ENCODE results near the gene XPR1. TPM values are rescaled to one million over a fixed set of nuclear protein-coding genes. Genes with fewer than 3 reads are reported as not detected.

XPR1 gene
- total RNA-seq, 2 experiments from 2014 or later = 17.6 to 21.9 TPM

DNA sequence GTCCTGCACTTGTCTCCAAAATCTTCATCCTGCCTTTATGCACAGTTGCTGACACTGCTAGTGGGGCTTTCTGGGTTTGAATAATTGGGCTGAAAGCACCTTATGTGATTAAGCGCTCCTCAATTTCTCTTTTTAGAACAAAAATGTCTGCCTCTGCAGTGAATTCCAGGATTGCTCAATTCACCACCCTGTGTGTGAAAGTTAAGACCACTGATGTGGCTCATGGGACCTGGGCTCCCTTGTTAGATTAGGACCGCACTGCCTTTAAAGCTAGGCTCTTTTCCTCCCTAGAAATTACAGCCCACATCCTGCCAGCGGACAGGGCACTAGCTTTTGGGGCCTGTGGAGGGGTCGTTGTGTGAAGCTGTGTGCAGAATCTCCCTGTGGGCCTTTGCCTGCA, 299.7 kb downstream of the XPR1 start:
- Mint-ChIP-seq H3K36me3 (no peaks in the 10 kb centered on the region), H3K4me1 (peaks cover 4% of the 10 kb centered on the region), H3K4me3 (no peak overlapping the region), H3K27ac (no peak overlapping the region), H3K9me3 (ENCODE audit: low read depth) (no peaks in the 10 kb centered on the region), H3K27me3 (no peaks in the 10 kb centered on the region)
- ATAC-seq (no peak), DNase-seq (no peak)
- CTCF ChIA-PET = no interaction called here

DNA sequence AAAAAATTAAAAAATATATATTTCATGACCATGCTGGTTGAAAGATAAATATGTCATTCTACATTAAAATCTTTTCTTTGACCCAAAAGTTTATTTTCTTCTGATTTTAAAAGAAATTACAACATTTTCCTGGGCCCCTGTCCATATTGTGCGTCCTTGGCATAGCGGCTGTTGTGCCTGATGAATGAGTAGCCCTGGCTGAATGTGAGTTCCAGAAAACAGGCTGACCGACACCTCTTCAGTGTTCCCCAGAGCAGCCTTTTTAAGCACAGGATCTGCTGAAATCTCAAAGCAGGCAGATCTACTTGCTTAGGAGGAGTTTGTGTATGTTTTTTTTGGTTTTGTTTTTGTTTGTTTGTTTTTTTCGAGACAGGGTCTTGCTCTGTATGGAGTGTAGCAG, 300.6 kb downstream of the XPR1 start:
- DNase-seq (no peak), ATAC-seq (no peak)
- Mint-ChIP-seq H3K27ac (no peak overlapping the region), H3K36me3 (no peaks in the 10 kb centered on the region), H3K27me3 (no peaks in the 10 kb centered on the region), H3K4me1 (peaks cover 5% of the 10 kb centered on the region), H3K9me3 (ENCODE audit: low read depth) (no peaks in the 10 kb centered on the region), H3K4me3 (no peak overlapping the region)
- CTCF ChIA-PET = no interaction called here

DNA sequence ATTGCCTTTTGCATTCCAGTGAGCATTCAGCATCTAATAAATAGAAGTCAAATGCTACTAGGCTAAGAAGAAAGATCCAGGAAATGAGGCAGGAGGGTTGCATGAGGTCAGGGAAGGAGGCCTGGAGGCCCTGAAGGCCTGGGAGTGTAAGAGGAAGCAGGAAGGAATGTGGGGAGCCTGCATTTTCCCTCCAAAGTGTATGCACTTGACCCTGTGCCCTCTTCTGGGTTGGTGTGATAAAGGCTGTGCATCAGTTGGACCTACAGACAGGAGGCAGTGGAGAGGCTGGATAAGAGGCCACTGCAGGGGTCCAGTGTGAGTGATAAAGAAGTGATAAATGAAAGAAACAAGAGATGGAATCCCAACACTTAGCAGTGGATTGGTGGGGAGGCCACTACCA, 301.3 kb downstream of the XPR1 start:
- CTCF ChIA-PET = no interaction called here
- Mint-ChIP-seq H3K27me3 (no peaks in the 10 kb centered on the region), H3K4me1 (peaks cover 13% of the 10 kb centered on the region), H3K36me3 (no peaks in the 10 kb centered on the region), H3K9me3 (ENCODE audit: low read depth) (no peaks in the 10 kb centered on the region), H3K4me3 (no peak overlapping the region), H3K27ac (no peak overlapping the region)
- ATAC-seq = no peak
- no peak for DNase-seq

DNA sequence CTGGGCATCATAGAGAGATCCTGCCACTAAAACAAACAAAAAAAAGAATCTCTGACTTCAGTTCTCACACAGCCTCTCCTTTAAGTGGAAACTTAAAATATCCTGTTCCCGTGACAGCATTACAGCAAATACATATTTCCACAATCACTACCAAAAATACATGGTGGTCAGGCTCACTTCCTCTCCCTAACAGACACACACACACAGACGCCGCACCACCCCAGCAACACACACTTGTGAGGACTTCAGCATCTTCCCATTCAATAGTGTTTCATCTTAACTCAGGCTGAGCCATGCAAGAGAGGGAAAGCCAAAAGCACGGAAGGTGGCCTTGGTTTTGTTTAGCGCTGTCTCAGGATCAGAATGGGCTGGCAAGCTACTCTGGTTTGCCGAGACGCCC, 302.7 kb downstream of the XPR1 start:
- Mint-ChIP-seq H3K4me3 (no peak overlapping the region), H3K27me3 (peaks cover 3% of the 10 kb centered on the region), H3K9me3 (ENCODE audit: low read depth) (no peaks in the 10 kb centered on the region), H3K4me1 (peaks cover 13% of the 10 kb centered on the region), H3K27ac (no peak overlapping the region), H3K36me3 (no peaks in the 10 kb centered on the region)
- no peak for ATAC-seq
- CTCF ChIA-PET = no interaction called here
- DNase-seq = no peak

DNA sequence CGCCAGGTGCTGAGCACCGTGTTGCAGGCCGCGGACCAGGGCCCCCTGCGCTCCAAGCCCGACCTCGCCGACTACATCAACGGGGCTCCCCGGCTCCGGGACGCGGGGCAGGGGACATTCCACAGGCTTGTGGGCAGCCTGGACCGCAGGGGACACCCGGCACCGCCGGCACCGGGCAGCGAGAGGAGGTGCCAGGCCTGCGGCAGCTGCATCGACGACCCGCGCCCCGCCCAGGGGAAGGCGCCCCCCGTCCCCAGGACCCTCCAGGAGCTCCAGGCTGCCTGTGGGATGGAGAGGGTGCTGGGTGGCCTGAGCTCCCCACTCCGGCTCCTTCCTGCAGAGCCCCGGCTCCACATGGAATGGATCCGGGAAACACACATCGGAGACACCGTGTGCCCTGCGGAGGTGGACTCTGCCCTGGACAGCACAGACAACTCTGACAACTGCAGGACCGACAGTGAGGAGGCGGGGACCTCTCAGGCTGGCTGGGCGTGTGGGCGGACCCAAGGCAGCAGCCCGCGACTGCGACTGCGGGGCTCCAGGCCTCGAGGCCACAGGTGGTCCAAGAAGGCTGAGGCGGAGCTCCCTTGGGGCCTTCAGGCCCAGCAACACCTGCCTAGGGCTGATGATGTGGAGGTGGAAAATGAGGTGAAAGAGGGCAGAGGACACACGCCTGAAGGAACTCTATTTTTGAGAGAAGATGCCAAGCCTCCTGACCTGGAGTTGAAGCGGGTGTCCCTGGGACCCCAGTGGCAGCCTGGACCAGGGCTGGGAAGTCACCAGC, 303.7 kb downstream of the XPR1 start:
- Mint-ChIP-seq H3K36me3 (no peaks in the 10 kb centered on the region), H3K27ac (no peak overlapping the region), H3K4me3 (no peak overlapping the region), H3K27me3 (peaks cover 5% of the 10 kb centered on the region), H3K9me3 (ENCODE audit: low read depth) (no peaks in the 10 kb centered on the region), H3K4me1 (peaks cover 13% of the 10 kb centered on the region)
- CTCF ChIA-PET = no interaction called here
- DNase-seq = no peak
- no peak for ATAC-seq

DNA sequence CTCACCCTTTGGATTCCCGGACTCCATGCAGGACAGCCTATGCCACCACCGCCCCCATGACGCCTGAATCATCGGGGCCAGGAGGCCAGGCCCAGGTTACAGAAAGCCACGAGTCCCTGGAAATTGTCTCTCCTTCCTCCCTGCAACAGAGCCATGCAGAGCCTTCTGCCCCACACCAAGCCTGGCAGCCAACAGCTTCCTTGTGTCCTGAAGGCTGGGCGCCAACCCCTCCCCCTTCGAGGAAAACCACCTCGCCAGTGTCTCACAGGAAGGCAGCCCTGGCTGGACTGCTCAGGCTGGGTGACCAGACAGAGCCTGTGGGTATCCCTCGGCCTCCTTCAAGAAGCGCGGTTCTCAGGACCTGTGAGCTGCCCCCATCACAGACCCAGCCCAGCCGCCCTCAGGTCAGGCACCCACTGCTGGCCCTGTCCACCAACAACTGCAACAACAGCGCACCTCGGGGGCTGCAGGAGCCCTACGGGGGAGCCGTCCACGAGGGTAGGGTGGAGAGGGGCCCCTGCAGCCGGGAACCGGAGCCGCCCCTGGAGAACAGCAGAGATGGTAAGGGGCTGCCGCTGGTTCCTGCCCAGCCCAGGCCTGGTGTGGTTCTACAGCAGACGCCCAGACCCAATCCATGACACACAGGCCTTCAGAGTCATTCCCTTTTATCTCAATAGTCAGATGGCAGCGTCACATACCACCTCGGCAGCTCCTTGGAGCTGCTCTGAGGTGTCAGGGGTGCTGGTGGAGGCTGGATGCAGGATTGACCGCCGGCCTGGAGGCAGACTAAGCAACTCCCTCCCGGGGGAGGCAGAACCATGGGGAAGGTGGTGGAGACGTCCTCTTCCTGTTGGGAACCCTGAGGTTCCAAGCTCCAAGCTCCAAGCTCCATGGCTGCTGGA, 304.5 kb downstream of the XPR1 start:
- Mint-ChIP-seq H3K4me1 (peaks cover 13% of the 10 kb centered on the region), H3K9me3 (ENCODE audit: low read depth) (no peaks in the 10 kb centered on the region), H3K27me3 (peaks cover 5% of the 10 kb centered on the region), H3K4me3 (no peak overlapping the region), H3K36me3 (no peaks in the 10 kb centered on the region), H3K27ac (no peak overlapping the region)
- CTCF ChIA-PET = no interaction called here
- ATAC-seq (no peak), DNase-seq (no peak)

DNA sequence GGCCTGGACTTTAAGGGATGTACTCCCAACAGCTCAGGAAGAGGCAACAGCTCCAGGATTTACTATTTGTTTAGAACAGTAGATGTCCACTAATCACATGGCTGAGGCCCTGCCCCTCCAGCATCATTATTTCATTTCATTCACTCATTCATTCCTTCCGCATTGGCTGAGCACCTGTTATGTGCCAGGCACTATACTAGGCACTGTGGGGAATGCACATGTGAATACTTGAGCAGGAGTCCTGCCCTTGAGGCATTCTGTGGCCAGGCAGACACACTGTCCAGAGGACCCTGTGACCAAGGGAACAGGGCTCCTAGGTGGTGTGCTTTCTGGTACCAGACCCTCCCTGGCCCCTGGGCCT, 305.2 kb downstream of the XPR1 start:
- no peaks in the 10 kb centered on the region for H3K9me3 Mint-ChIP-seq (ENCODE audit: low read depth)
- CTCF ChIA-PET = no interaction called here
- DNase-seq (no peak), ATAC-seq (no peak)
- H3K4me1 Mint-ChIP-seq = peaks cover 13% of the 10 kb centered on the region
- H3K36me3 Mint-ChIP-seq = no peaks in the 10 kb centered on the region
- no peak overlapping the region for H3K4me3 Mint-ChIP-seq
- H3K27me3 Mint-ChIP-seq = peaks cover 5% of the 10 kb centered on the region
- H3K27ac Mint-ChIP-seq = no peak overlapping the region

DNA sequence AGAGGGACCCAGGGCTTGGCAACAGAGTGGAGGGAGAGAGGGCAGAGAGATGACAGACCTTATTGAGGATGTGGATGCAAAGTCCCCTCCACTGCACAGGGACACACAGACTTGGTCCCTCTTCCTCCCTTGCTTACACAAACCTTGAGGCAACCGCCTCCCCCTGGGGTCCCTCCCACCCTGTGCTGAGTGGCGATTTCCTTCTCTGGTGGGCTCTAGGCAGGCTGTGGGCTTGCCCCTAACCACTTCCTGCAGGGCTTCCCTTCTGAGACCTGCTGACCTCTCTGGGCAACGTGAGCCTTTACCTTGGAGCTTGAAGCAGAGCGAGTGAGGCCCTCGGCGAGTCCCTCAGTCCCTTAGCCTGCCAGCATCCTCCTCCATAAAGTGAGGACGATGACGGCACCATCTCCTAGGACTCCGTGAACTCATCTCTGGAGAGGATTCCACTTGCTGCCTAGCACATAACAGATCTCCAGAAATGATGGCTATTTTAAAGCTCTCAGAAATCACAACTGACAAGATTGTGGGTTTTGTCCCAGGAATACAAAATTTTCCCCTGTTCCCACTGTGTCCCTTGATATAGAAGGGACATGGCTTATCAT, 305.9 kb downstream of the XPR1 start:
- ATAC-seq = no peak

DNA sequence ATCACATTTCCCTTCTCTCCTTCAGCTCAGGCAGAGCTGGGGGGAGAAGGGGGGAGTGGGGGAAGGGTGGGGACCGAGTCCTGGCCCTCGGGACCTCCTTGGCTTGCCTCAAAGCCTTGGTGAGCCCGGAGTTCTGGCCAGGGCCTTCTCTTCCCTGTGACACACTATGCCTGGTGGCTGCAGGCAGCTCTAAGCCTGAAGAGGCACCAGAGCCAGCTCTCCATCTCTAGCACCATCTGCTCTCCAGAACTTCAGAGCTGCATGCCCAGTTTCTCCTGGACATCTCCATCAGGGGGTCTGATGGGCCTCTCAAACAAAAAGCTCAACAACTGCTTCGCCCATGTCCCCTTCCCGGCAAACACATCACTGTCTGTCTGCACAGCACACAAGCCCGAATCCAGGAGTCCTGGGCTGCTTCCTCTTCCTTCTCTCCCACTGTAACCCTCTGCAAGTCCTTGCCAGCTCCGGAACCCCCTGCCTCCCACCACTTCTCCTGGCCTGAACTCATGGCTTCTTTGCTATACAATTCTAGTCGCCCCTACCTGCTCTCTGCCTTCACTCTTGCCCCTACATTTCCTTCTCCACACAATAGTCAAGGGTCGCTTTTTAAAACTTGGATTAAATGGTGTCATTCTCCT, 307.4 kb downstream of the XPR1 start:
- Mint-ChIP-seq H3K27me3 (peaks cover 5% of the 10 kb centered on the region), H3K4me1 (peaks cover 13% of the 10 kb centered on the region), H3K27ac (no peak overlapping the region), H3K36me3 (peaks cover 2% of the 10 kb centered on the region), H3K4me3 (no peak overlapping the region), H3K9me3 (ENCODE audit: low read depth) (no peaks in the 10 kb centered on the region)
- DNase-seq = no peak
- ATAC-seq = no peak
- CTCF ChIA-PET = interaction anchor here (1.1 kb wide), 1 partner anchor 57 kb away, joined by 3 read pairs; no protein-coding TSS in a partner anchor

More for the DNA sequence above, 305.9 kb downstream of the XPR1 start:
- CTCF ChIA-PET = interaction anchor here (0.6 kb wide), 1 partner anchor 60 kb away, joined by 3 read pairs; no protein-coding TSS in a partner anchor
- H3K4me1 Mint-ChIP-seq = peaks cover 13% of the 10 kb centered on the region
- peaks cover 5% of the 10 kb centered on the region for H3K27me3 Mint-ChIP-seq
- no peaks in the 10 kb centered on the region for H3K9me3 Mint-ChIP-seq (ENCODE audit: low read depth)
- no peak for DNase-seq
- no peak overlapping the region for H3K4me3 Mint-ChIP-seq
- no peak overlapping the region for H3K27ac Mint-ChIP-seq
- H3K36me3 Mint-ChIP-seq = no peaks in the 10 kb centered on the region

DNA sequence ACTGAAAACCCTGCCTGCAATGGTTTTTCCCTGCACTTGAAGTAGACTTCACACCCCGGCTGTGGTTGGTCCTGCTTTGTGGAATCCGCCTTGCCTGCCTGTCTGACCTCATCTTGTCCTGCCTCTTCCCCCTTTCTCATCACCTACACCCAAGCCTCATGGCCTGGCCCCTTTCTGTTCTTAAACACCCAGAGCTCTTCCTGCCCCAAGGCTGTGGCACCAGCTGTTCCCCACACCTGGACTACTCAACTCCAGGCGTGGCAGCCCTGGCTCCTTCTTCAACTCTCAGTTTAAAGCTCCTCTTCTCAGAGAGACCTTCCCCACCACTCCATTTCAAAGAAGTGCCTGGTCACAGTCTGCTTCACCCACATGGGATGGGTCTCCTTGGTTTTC, 307.9 kb downstream of the XPR1 start:
- CTCF ChIA-PET = interaction anchor here (1.1 kb wide), 1 partner anchor 58 kb away, joined by 3 read pairs; no protein-coding TSS in a partner anchor
- peaks cover 9% of the 10 kb centered on the region for H3K4me1 Mint-ChIP-seq
- no peaks in the 10 kb centered on the region for H3K9me3 Mint-ChIP-seq (ENCODE audit: low read depth)
- peaks cover 7% of the 10 kb centered on the region for H3K36me3 Mint-ChIP-seq
- H3K27me3 Mint-ChIP-seq = peaks cover 5% of the 10 kb centered on the region
- DNase-seq = no peak
- no peak for ATAC-seq
- no peak overlapping the region for H3K27ac Mint-ChIP-seq
- H3K4me3 Mint-ChIP-seq = no peak overlapping the region

Other genes starting within 250 kb of the XPR1 start
- 10 to 100 TPM; 39.8 to 41.3 TPM for gene ACBD6, start 129.4 kb upstream of the XPR1 start, total RNA-seq
- not detected for gene OVAAL, start 73.1 kb upstream of the XPR1 start, total RNA-seq